H9 (cell line): Measurements from ENCODE around the gene CLDN16. TPM values are rescaled to one million over a fixed set of nuclear protein-coding genes. Genes with fewer than 3 reads are reported as not detected.

Source experiments
- DNase-seq: peaks from one replicate; pipeline ENCODE4 v3.0.0-alpha.2; 2017
- H2AFZ ChIP-seq: one replicate; pipeline ENCODE4 v1.6.1; 2013; ENCODE audit warnings: mild to moderate bottlenecking, low read length, control low read depth, moderate library complexity
- H2AK5ac ChIP-seq: 2 replicates; pipeline ENCODE4 v1.6.1; 2013; ENCODE audit warnings: low read length, control low read depth, mixed read lengths; ENCODE audit not compliant: insufficient read length
- H2BK120ac ChIP-seq: one replicate; pipeline ENCODE4 v1.6.1; 2013; ENCODE audit warnings: low read depth, mild to moderate bottlenecking, low read length, control low read depth, inconsistent platforms; ENCODE audit not compliant: poor library complexity, severe bottlenecking
- H2BK12ac ChIP-seq: 2 replicates; pipeline ENCODE4 v1.6.1; 2013; ENCODE audit warnings: low read length, control low read depth, mixed read lengths, low read depth; ENCODE audit not compliant: insufficient read length
- H2BK15ac ChIP-seq: 2 replicates; pipeline ENCODE4 v1.6.1; 2013; ENCODE audit warnings: low read depth, low read length, control low read depth
- H2BK20ac ChIP-seq: one replicate; pipeline ENCODE4 v1.6.1; 2013; ENCODE audit warnings: low read depth, mild to moderate bottlenecking, low read length, control low read depth, inconsistent platforms; ENCODE audit not compliant: poor library complexity, severe bottlenecking
- H2BK5ac ChIP-seq: 2 replicates; pipeline ENCODE4 v1.6.1; 2013; ENCODE audit warnings: low read length, control low read depth, mixed read lengths; ENCODE audit not compliant: insufficient read length
- H3K14ac ChIP-seq: 2 replicates; pipeline ENCODE4 v1.6.1; 2013; ENCODE audit warnings: low read length, control low read depth; ENCODE audit not compliant: insufficient read depth
- H3K18ac ChIP-seq: 2 replicates; pipeline ENCODE4 v1.6.1; 2013; ENCODE audit warnings: low read depth, mild to moderate bottlenecking, mixed read lengths, low read length, control low read depth; ENCODE audit not compliant: insufficient read length
- H3K23ac ChIP-seq: 2 replicates; pipeline ENCODE4 v1.6.1; 2013; ENCODE audit warnings: low read length, control low read depth, mixed read lengths, low read depth; ENCODE audit not compliant: insufficient read length
- H3K23me2 ChIP-seq: 2 replicates; pipeline ENCODE4 v1.6.1; 2013; ENCODE audit warnings: low read depth, mild to moderate bottlenecking, mixed read lengths, low read length, control low read depth; ENCODE audit not compliant: insufficient read length, poor library complexity, severe bottlenecking
- H3K27ac ChIP-seq: 2 replicates; pipeline ENCODE4 v1.5.1; 2013; ENCODE audit warnings: low read length, control low read depth, mixed read lengths, low read depth; ENCODE audit not compliant: insufficient read length
- H3K27me3 ChIP-seq: 2 replicates; pipeline ENCODE4 v1.6.1; 2013; ENCODE audit warnings: low read length, control low read depth, inconsistent platforms; ENCODE audit not compliant: insufficient read depth
- H3K4ac ChIP-seq: 2 replicates; pipeline ENCODE4 v1.6.1; 2013; ENCODE audit warnings: low read depth, mild to moderate bottlenecking, control low read depth, inconsistent platforms, low read length, moderate library complexity
- H3K4me1 ChIP-seq: 2 replicates; pipeline ENCODE4 v1.6.1; 2013; ENCODE audit warnings: low read length, control low read depth, inconsistent platforms; ENCODE audit not compliant: insufficient read depth
- H3K4me2 ChIP-seq: 2 replicates; pipeline ENCODE4 v1.6.1; 2013; ENCODE audit warnings: low read length, control low read depth, mixed read lengths; ENCODE audit not compliant: insufficient read length, insufficient read depth
- H3K56ac ChIP-seq: 2 replicates; pipeline ENCODE4 v1.6.1; 2013; ENCODE audit warnings: low read depth, mild to moderate bottlenecking, mixed read lengths, low read length, control low read depth; ENCODE audit not compliant: insufficient read length
- H3K79me1 ChIP-seq: 2 replicates; pipeline ENCODE4 v1.6.1; 2013; ENCODE audit warnings: low read depth, mild to moderate bottlenecking, moderate library complexity, low read length, control low read depth, inconsistent platforms; ENCODE audit not compliant: insufficient read depth, poor library complexity, severe bottlenecking
- H3K79me2 ChIP-seq: 2 replicates; pipeline ENCODE4 v1.6.1; 2013; ENCODE audit warnings: low read length, control low read depth, inconsistent platforms; ENCODE audit not compliant: insufficient read depth
- H3K9ac ChIP-seq: 2 replicates; pipeline ENCODE4 v1.6.1; 2013; ENCODE audit warnings: low read length, control low read depth, mixed read lengths; ENCODE audit not compliant: insufficient read length; ENCODE audit errors: extremely low read depth
- H3K9me3 ChIP-seq: one replicate; pipeline ENCODE4 v1.6.1; 2013; ENCODE audit warnings: low read depth, low read length, inconsistent platforms; ENCODE audit not compliant: control insufficient read depth
- H3T11ph ChIP-seq: one replicate; pipeline ENCODE4 v1.6.1; 2013; ENCODE audit warnings: mild to moderate bottlenecking, low read length, control low read depth, inconsistent platforms
- H4K20me1 ChIP-seq: one replicate; pipeline ENCODE4 v1.6.1; 2013; ENCODE audit not compliant: control insufficient read depth, insufficient read length, insufficient read depth
- H4K5ac ChIP-seq: 2 replicates; pipeline ENCODE4 v1.6.1; 2013; ENCODE audit warnings: low read depth, mild to moderate bottlenecking, mixed read lengths, low read length, control low read depth; ENCODE audit not compliant: insufficient read length
- H4K8ac ChIP-seq: replicated peaks from 2 replicates; pipeline ENCODE4 v1.6.1; 2013; ENCODE audit warnings: low read length, control low read depth, mixed read lengths, low read depth; ENCODE audit not compliant: insufficient read length
- H4K91ac ChIP-seq: 2 replicates; pipeline ENCODE4 v1.6.1; 2013; ENCODE audit warnings: low read depth, mild to moderate bottlenecking, moderate library complexity, mixed read lengths, low read length, control low read depth; ENCODE audit not compliant: insufficient read length
- H3K27ac Mint-ChIP-seq, 3 experiments: 2 replicates in 2 of 3; 3 replicates in 1 of 3; pipeline ENCODE4 v1.8.0; 2020 to 2021; ENCODE audit warnings: mixed read lengths in 3 of 3, mild to moderate bottlenecking in 1 of 3, moderate library complexity in 1 of 3
- H3K27me3 Mint-ChIP-seq: 2 replicates; pipeline ENCODE4 v1.8.0; 2021; ENCODE audit warnings: low read depth, mild to moderate bottlenecking, moderate library complexity, mixed read lengths
- H3K36me3 Mint-ChIP-seq, 3 experiments: 2 replicates in 2 of 3; 3 replicates in 1 of 3; pipeline ENCODE4 v1.8.0; 2020 to 2021; ENCODE audit warnings: low read depth in 3 of 3, mixed read lengths in 3 of 3; ENCODE audit not compliant: insufficient read depth in 1 of 3
- H3K4me1 Mint-ChIP-seq, 2 experiments: 2 replicates each; pipeline ENCODE4 v1.8.0; 2020; ENCODE audit warnings: mixed read lengths in 2 of 2
- H3K4me3 Mint-ChIP-seq, 2 experiments: 2 replicates in 1 of 2; 3 replicates in 1 of 2; pipeline ENCODE4 v1.8.0; 2020 to 2021; ENCODE audit warnings: mild to moderate bottlenecking in 2 of 2, mixed read lengths in 2 of 2, moderate library complexity in 1 of 2
- H3K9me3 Mint-ChIP-seq, 2 experiments: 2 replicates in 1 of 2; 3 replicates in 1 of 2; pipeline ENCODE4 v1.8.0; 2020; ENCODE audit warnings: mild to moderate bottlenecking in 2 of 2, mixed read lengths in 2 of 2, moderate library complexity in 1 of 2
- CTCF ChIP-seq: fragments of 200-600 bp; sonication (generic); conservative IDR thresholded peaks from 3 replicates; pipeline ENCODE4 v1.8.0; 2021; ENCODE audit warnings: antibody characterized with exemption, mild to moderate bottlenecking
- total RNA-seq: library from RNA; stranded (reverse); gene quantifications from 2 replicates; pipeline ENCODE4 v1.2.1, GENCODE V29; 2021

Gene CLDN16
- total RNA-seq, 1 experiment from 2014 or later = not detected

DNA sequence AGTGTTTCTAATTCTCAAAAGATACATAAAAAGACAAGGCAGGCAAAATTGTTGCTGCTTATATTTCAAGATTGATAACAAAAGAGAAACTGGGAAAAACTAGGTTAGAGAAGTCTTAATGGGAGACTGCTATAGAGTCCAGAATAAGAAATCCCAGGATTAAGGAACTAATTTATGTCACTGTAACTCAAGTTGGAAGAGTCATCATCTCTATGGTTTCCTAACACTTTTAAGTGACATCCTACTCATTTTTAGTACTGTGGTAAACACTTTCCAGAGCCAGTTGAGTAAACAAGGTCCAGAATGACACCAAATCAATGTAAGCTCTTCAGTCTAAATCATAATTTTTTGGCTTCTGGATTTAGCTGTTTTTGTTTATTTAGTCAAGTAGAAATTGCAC lies 8.0 kb downstream of the CLDN16 start:
- Histone ChIP-seq H4K20me1 (no peaks in the 10 kb centered on the region), H2BK15ac (no peak overlapping the region), H3K4me2 (no peak overlapping the region), H3K27ac (no peak overlapping the region), H2AK5ac (no peak overlapping the region), H2BK12ac (no peak overlapping the region), H3K27me3 (no peaks in the 10 kb centered on the region), H2BK5ac (no peak overlapping the region), H3K23me2 (no peaks in the 10 kb centered on the region), H3K9me3 (no peaks in the 10 kb centered on the region), H2BK120ac (no peak overlapping the region), H4K5ac (no peak overlapping the region), H3K79me1 (no peaks in the 10 kb centered on the region), H3K56ac (no peak overlapping the region), H3K79me2 (no peaks in the 10 kb centered on the region), H4K8ac (no peak overlapping the region), H3K9ac (no peak overlapping the region), H3K18ac (no peak overlapping the region), H3K23ac (no peak overlapping the region), H2BK20ac (no peak overlapping the region), H3T11ph (no peak overlapping the region), H2AFZ (no peak overlapping the region), H3K4ac (no peak overlapping the region), H3K4me1 (no peaks in the 10 kb centered on the region), H4K91ac (no peak overlapping the region), H3K14ac (no peak overlapping the region)
- no peak overlapping the region for H3K4me3 Mint-ChIP-seq
- H3K9me3 Mint-ChIP-seq = no peaks in the 10 kb centered on the region
- no peak overlapping the region for H3K27ac Mint-ChIP-seq
- no peaks in the 10 kb centered on the region for H3K36me3 Mint-ChIP-seq
- TF ChIP-seq CTCF = no peak
- H3K27me3 Mint-ChIP-seq = no peaks in the 10 kb centered on the region
- H3K4me1 Mint-ChIP-seq = no peaks in the 10 kb centered on the region
- no peak for DNase-seq
